H1 (cell line): Measurements from ENCODE around the gene PRR16. TPM values are rescaled to one million over a fixed set of nuclear protein-coding genes. Genes with fewer than 3 reads are reported as not detected.

ENCODE experiments used
- ASH2L ChIP-seq: fragments of 200-600, 300-600 bp; sonication (generic); IDR thresholded peaks from one replicate; pipeline ENCODE4 v1.7.1; 2017; ENCODE audit warnings: low read length
- CHD1 ChIP-seq: IDR thresholded peaks from 2 replicates; pipeline ENCODE4 v1.6.1; 2012; ENCODE audit warnings: low read depth, low read length, improper control_type of control experiment
- CHD7 ChIP-seq: fragments of 300-600 bp; sonication (generic); IDR thresholded peaks from 2 replicates; pipeline ENCODE4 v1.7.1; 2012; ENCODE audit warnings: low read length, moderate library complexity, mild to moderate bottlenecking, inconsistent platforms; ENCODE audit not compliant: insufficient replicate concordance
- CTCF ChIP-seq, 3 experiments: IDR thresholded peaks; 1 replicate in 2 of 3; 2 replicates in 1 of 3; pipeline versions ENCODE4 v1.5.1 to v1.6.1; 2011; ENCODE audit warnings: low read length in 3 of 3, mild to moderate bottlenecking in 3 of 3, inconsistent platforms in 2 of 3, low read depth in 1 of 3, moderate library complexity in 1 of 3; ENCODE audit not compliant: insufficient read depth in 1 of 3; ENCODE audit errors: control extremely low read depth in 1 of 3
- EZH2 ChIP-seq: fragments of 200-600 bp; sonication (generic); IDR thresholded peaks from 2 replicates; pipeline ENCODE4 v1.7.1; 2012; ENCODE audit warnings: low read depth, mild to moderate bottlenecking, moderate library complexity, low read length, inconsistent platforms; ENCODE audit not compliant: severe bottlenecking
- HDAC6 ChIP-seq: IDR thresholded peaks from one replicate; pipeline ENCODE4 v1.7.1; 2012; ENCODE audit warnings: low read depth, mild to moderate bottlenecking, inconsistent platforms, low read length, moderate library complexity
- RBBP5 ChIP-seq: IDR thresholded peaks from 2 replicates; pipeline ENCODE4 v1.7.1; 2012; ENCODE audit warnings: low read depth, mild to moderate bottlenecking, inconsistent platforms, low read length, moderate library complexity, borderline replicate concordance
- RXRA ChIP-seq: IDR thresholded peaks from 2 replicates; pipeline ENCODE4 v1.6.1; 2011; ENCODE audit warnings: low read depth, mild to moderate bottlenecking, low read length, moderate library complexity; ENCODE audit not compliant: insufficient read depth
- SIRT6 ChIP-seq: IDR thresholded peaks from one replicate; pipeline ENCODE4 v1.7.1; 2012; ENCODE audit warnings: low read length, inconsistent platforms
- SRF ChIP-seq: IDR thresholded peaks from 2 replicates; pipeline ENCODE4 v1.6.1; 2011; ENCODE audit warnings: mild to moderate bottlenecking, low read depth, low read length, moderate library complexity
- polyA plus RNA-seq, 7 experiments: library from polyadenylated mRNA; depleted of rRNA in 3 of 7; stranded (reverse) in 5 of 7; unstranded in 2 of 7; fragments of >200 nt in 5 of 7; fragments of 200-250 nt in 2 of 7; gene quantifications; 1 replicate in 5 of 7; 2 replicates in 1 of 7; 4 replicates in 1 of 7; pipeline versions ENCODE4 v1.2.1 to v1.2.3, GENCODE V29; 2011 to 2013; ENCODE audit warnings: missing spikeins in 2 of 7, mixed read lengths in 2 of 7
- total RNA-seq: library from RNA; stranded (reverse); fragmentation: NEBNext Ultra II Directional; extraction: Animal tissue kit (Norgen Biotek cat#: 25700); gene quantifications from 2 replicates; pipeline ENCODE4 v1.2.1, GENCODE V29; 2021

PRR16 gene
- total and polyA plus RNA-seq, 2 of the 8 experiments (the other 6 are each of a cell fraction or from before 2014, with no cell fraction given) = 0.73 to 1.6 TPM

GRCh38 chr5:120535900-120536299, 71.8 kb downstream of the PRR16 start (continued):
- no peak for TF ChIP-seq CHD7
- no peak for TF ChIP-seq EZH2
- TF ChIP-seq ASH2L = no peak
- no peak for TF ChIP-seq RBBP5
- no peak for TF ChIP-seq SRF
- TF ChIP-seq SIRT6 = no peak
- no peak for TF ChIP-seq CHD1
- no peak for TF ChIP-seq HDAC6
- TF ChIP-seq RXRA = no peak
- no peak for TF ChIP-seq CTCF (IDR thresholded peaks at IDR 0.05; ENCODE audit: control extremely low read depth in 1 of 3, insufficient read depth in 1 of 3, low read depth in 1 of 3, low read length in 3 of 3)
